GM23338 (cell line): ENCODE measurements around the gene LITAF. TPM values are rescaled to one million over a fixed set of nuclear protein-coding genes. Genes with fewer than 3 reads are reported as not detected.

Experiments
- ATAC-seq: fragments of 200-7000 bp; cut with Tn5 transposase; 3 replicates; pipeline ENCODE4 v1.9.1; 2020
- DNase-seq: peaks from one replicate; pipeline ENCODE4 v3.0.0-alpha.2; 2015; ENCODE audit warnings: low spot score
- H2AFZ ChIP-seq: fragments of 200-600 bp; sonication (generic); 2 replicates; pipeline ENCODE4 v1.8.0; 2016; ENCODE audit warnings: antibody characterized with exemption, mild to moderate bottlenecking, moderate library complexity
- H3F3A ChIP-seq: fragments of 200-600 bp; sonication (generic); replicated peaks from 2 replicates; pipeline ENCODE4 v1.8.0; 2017; ENCODE audit warnings: antibody characterized with exemption, mixed run types, low read depth
- H3K27ac ChIP-seq: fragments of 200-600 bp; sonication (generic); 2 replicates; pipeline ENCODE4 v1.6.1; 2016; ENCODE audit warnings: low read depth
- H3K27me3 ChIP-seq: fragments of 200-600 bp; sonication (generic); 2 replicates; pipeline ENCODE4 v1.8.0; 2016; ENCODE audit warnings: mild to moderate bottlenecking, mixed run types, moderate library complexity; ENCODE audit not compliant: insufficient read depth
- H3K36me3 ChIP-seq: fragments of 200-600 bp; sonication (generic); 2 replicates; pipeline ENCODE4 v1.8.0; 2016; ENCODE audit warnings: mild to moderate bottlenecking; ENCODE audit not compliant: insufficient read depth
- H3K4me1 ChIP-seq: fragments of 200-600 bp; sonication (generic); 2 replicates; pipeline ENCODE4 v1.8.0; 2016; ENCODE audit warnings: mild to moderate bottlenecking, moderate library complexity; ENCODE audit not compliant: insufficient read depth
- H3K4me2 ChIP-seq: fragments of 200-600 bp; sonication (generic); 2 replicates; pipeline ENCODE4 v1.7.1; 2017; ENCODE audit warnings: mixed run types
- H3K4me3 ChIP-seq: fragments of 200-600 bp; sonication (generic); 2 replicates; pipeline ENCODE4 v1.6.1; 2016; ENCODE audit warnings: mixed run types
- H3K79me2 ChIP-seq: fragments of 200-600 bp; sonication (generic); replicated peaks from 2 replicates; pipeline ENCODE4 v1.8.0; 2017; ENCODE audit warnings: mild to moderate bottlenecking; ENCODE audit not compliant: insufficient read depth
- H3K9me2 ChIP-seq: fragments of 200-600 bp; sonication (generic); 2 replicates; pipeline ENCODE4 v1.8.0; 2017; ENCODE audit not compliant: insufficient read depth
- H4K20me1 ChIP-seq: fragments of 200-600 bp; sonication (generic); replicated peaks from 2 replicates; pipeline ENCODE4 v1.8.0; 2017; ENCODE audit warnings: mild to moderate bottlenecking; ENCODE audit not compliant: insufficient read depth
- H3K27ac Mint-ChIP-seq: 2 replicates; pipeline ENCODE4 v1.8.0; 2020; ENCODE audit warnings: inconsistent platforms, mild to moderate bottlenecking, moderate library complexity, mixed read lengths
- H3K27me3 Mint-ChIP-seq: 3 replicates; pipeline ENCODE4 v1.8.0; 2022; ENCODE audit warnings: low read depth, mild to moderate bottlenecking, moderate library complexity, mixed read lengths, inconsistent platforms; ENCODE audit not compliant: insufficient read depth, poor library complexity
- H3K36me3 Mint-ChIP-seq: 3 replicates; pipeline ENCODE4 v1.8.0; 2021; ENCODE audit warnings: low read depth, mild to moderate bottlenecking, inconsistent platforms, moderate library complexity, mixed read lengths
- H3K4me1 Mint-ChIP-seq: 3 replicates; pipeline ENCODE4 v1.8.0; 2020; ENCODE audit warnings: mild to moderate bottlenecking, inconsistent platforms, mixed read lengths
- H3K4me3 Mint-ChIP-seq: 3 replicates; pipeline ENCODE4 v1.8.0; 2021; ENCODE audit warnings: moderate library complexity, mild to moderate bottlenecking, inconsistent platforms, mixed read lengths
- H3K9me3 Mint-ChIP-seq: 3 replicates; pipeline ENCODE4 v1.8.0; 2020; ENCODE audit warnings: moderate library complexity, mild to moderate bottlenecking, inconsistent platforms, mixed read lengths
- EZH2 ChIP-seq: fragments of 200-600 bp; sonication (generic); IDR thresholded peaks from one replicate; pipeline ENCODE4 v1.8.0; 2017; ENCODE audit warnings: antibody characterized with exemption, mild to moderate bottlenecking, low read depth; ENCODE audit not compliant: unreplicated experiment
- POLR2AphosphoS5 ChIP-seq: IDR thresholded peaks from 2 replicates; pipeline ENCODE4 v1.6.1; 2016; ENCODE audit warnings: antibody characterized with exemption, low read depth
- STAT1 ChIP-seq: IDR thresholded peaks from one replicate; pipeline ENCODE4 v1.6.1; 2016; ENCODE audit warnings: antibody characterized with exemption; ENCODE audit not compliant: unreplicated experiment
- ZNF114 ChIP-seq: fragments of 250-450 bp; sonication (Bioruptor Pico); IDR thresholded peaks from 2 replicates; pipeline ENCODE4 v1.5.0; 2020; ENCODE audit warnings: mild to moderate bottlenecking, moderate library complexity
- ZNF331 ChIP-seq: fragments of 250-450 bp; sonication (Bioruptor Pico); IDR thresholded peaks from 2 replicates; pipeline ENCODE4 v1.5.0; 2020; ENCODE audit warnings: low read depth, mild to moderate bottlenecking, moderate library complexity
- polyA plus RNA-seq: library from polyadenylated mRNA; unstranded; fragments of >200 nt; fragmentation: Nextera tagmentation; extraction: Ambion mirVana; gene quantifications from 2 replicates; pipeline ENCODE4 v1.2.1, GENCODE V29; 2016
- total RNA-seq: library from RNA; depleted of rRNA; stranded (reverse); fragments of >200 nt; shearing (Covaris generic); gene quantifications from 2 replicates; pipeline ENCODE4 v1.2.3, GENCODE V29; 2014
- TF ChIP-seq, protein P1 (sequence below): fragments of 250-450 bp; sonication (Bioruptor Pico); IDR thresholded peaks from 2 replicates; pipeline ENCODE4 v1.5.0; 2020; ENCODE audit warnings: mild to moderate bottlenecking, moderate library complexity
- TF ChIP-seq, protein P2 (sequence below): IDR thresholded peaks from one replicate; pipeline ENCODE4 v1.6.1; 2018; ENCODE audit warnings: antibody characterized with exemption; ENCODE audit not compliant: unreplicated experiment
- TF ChIP-seq, protein P3 (sequence below): IDR thresholded peaks from 2 replicates; pipeline ENCODE4 v1.6.1; 2016; ENCODE audit warnings: antibody characterized with exemption

Gene LITAF
- total and polyA plus RNA-seq, 2 experiments from 2014 or later = 131 to 158 TPM

DNA sequence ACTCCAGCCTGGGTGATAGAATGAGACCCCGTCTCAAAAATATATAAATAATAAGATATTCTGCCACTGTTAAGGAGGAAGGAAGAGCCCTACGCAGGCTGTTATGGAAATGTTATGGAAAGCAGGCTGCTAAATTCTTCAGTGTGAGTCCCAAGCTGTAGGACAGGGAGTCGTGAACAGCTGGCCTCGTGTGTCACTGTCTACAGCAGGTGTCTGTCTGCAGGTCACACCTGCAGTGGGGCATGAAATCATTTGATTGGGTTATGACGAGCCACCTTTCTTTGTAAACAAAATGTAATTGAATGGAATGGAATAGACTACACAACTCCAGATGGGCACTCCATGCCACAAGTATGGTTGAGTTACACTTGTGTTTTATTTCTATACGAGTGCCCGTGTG is 15.6 kb upstream of the LITAF start:
- no peaks in the 10 kb centered on the region for H3K9me2 ChIP-seq
- Mint-ChIP-seq H3K27ac (no peak overlapping the region), H3K4me1 (peaks cover 23% of the 10 kb centered on the region), H3K9me3 (peaks cover 6% of the 10 kb centered on the region; the same call in 1 of the 3 replicates), H3K36me3 (no peaks in the 10 kb centered on the region), H3K4me3 (no peak overlapping the region), H3K27me3 (peaks cover 21% of the 10 kb centered on the region)
- H2AFZ ChIP-seq = no peak overlapping the region
- H3K4me3 ChIP-seq = no peak overlapping the region
- H3K27me3 ChIP-seq = no peaks in the 10 kb centered on the region
- no peak for TF ChIP-seq ZNF331 (CRISPR knock-in tag)
- TF ChIP-seq, protein P1, sequence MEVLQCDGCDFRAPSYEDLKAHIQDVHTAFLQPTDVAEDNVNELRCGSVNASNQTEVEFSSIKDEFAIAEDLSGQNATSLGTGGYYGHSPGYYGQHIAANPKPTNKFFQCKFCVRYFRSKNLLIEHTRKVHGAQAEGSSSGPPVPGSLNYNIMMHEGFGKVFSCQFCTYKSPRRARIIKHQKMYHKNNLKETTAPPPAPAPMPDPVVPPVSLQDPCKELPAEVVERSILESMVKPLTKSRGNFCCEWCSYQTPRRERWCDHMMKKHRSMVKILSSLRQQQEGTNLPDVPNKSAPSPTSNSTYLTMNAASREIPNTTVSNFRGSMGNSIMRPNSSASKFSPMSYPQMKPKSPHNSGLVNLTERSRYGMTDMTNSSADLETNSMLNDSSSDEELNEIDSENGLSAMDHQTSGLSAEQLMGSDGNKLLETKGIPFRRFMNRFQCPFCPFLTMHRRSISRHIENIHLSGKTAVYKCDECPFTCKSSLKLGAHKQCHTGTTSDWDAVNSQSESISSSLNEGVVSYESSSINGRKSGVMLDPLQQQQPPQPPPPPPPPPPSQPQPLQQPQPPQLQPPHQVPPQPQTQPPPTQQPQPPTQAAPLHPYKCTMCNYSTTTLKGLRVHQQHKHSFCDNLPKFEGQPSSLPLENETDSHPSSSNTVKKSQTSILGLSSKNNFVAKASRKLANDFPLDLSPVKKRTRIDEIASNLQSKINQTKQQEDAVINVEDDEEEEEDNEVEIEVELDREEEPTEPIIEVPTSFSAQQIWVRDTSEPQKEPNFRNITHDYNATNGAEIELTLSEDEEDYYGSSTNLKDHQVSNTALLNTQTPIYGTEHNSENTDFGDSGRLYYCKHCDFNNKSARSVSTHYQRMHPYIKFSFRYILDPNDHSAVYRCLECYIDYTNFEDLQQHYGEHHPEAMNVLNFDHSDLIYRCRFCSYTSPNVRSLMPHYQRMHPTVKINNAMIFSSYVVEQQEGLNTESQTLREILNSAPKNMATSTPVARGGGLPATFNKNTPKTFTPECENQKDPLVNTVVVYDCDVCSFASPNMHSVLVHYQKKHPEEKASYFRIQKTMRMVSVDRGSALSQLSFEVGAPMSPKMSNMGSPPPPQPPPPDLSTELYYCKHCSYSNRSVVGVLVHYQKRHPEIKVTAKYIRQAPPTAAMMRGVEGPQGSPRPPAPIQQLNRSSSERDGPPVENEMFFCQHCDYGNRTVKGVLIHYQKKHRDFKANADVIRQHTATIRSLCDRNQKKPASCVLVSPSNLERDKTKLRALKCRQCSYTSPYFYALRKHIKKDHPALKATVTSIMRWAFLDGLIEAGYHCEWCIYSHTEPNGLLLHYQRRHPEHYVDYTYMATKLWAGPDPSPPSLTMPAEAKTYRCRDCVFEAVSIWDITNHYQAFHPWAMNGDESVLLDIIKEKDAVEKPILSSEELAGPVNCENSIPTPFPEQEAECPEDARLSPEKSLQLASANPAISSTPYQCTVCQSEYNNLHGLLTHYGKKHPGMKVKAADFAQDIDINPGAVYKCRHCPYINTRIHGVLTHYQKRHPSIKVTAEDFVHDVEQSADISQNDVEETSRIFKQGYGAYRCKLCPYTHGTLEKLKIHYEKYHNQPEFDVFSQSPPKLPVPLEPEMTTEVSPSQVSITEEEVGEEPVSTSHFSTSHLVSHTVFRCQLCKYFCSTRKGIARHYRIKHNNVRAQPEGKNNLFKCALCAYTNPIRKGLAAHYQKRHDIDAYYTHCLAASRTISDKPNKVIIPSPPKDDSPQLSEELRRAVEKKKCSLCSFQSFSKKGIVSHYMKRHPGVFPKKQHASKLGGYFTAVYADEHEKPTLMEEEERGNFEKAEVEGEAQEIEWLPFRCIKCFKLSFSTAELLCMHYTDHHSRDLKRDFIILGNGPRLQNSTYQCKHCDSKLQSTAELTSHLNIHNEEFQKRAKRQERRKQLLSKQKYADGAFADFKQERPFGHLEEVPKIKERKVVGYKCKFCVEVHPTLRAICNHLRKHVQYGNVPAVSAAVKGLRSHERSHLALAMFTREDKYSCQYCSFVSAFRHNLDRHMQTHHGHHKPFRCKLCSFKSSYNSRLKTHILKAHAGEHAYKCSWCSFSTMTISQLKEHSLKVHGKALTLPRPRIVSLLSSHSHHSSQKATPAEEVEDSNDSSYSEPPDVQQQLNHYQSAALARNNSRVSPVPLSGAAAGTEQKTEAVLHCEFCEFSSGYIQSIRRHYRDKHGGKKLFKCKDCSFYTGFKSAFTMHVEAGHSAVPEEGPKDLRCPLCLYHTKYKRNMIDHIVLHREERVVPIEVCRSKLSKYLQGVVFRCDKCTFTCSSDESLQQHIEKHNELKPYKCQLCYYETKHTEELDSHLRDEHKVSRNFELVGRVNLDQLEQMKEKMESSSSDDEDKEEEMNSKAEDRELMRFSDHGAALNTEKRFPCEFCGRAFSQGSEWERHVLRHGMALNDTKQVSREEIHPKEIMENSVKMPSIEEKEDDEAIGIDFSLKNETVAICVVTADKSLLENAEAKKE (CRISPR knock-in tag) = no peak
- no peak for TF ChIP-seq ZNF114
- H3K27ac ChIP-seq = no peak overlapping the region
- peaks cover 9% of the 10 kb centered on the region for H3F3A ChIP-seq
- no peak overlapping the region for H3K4me2 ChIP-seq
- ATAC-seq (no peak), DNase-seq (no peak)
- peaks cover 31% of the 10 kb centered on the region for H3K4me1 ChIP-seq
- no peaks in the 10 kb centered on the region for H3K36me3 ChIP-seq
- no peaks in the 10 kb centered on the region for H3K79me2 ChIP-seq
- no peaks in the 10 kb centered on the region for H4K20me1 ChIP-seq

DNA sequence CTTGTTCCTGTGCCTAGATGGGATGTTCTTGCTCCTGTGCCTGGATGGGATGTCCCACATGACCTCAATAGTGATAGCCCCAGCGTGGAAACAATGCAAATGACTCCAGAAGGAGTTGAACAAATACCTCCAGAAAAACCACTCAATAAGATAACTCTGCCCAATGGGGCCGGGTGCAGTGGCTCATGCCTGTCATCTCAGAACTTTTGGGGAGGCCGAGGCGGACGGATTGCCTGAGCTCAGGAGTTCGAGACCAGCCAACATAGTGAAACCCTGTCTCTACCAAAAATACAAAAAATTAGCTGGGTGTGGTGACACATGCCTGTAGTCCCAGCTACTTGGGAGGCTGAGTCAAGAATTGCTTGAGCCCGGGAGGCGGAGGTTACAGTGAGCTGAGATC is 15.2 kb upstream of the LITAF start:
- Histone ChIP-seq H3K4me2 (no peak overlapping the region), H2AFZ (no peak overlapping the region), H3K27ac (no peak overlapping the region), H3K4me3 (no peak overlapping the region), H3K27me3 (no peaks in the 10 kb centered on the region), H4K20me1 (no peaks in the 10 kb centered on the region), H3K36me3 (no peaks in the 10 kb centered on the region), H3K9me2 (no peaks in the 10 kb centered on the region), H3K4me1 (peaks cover 35% of the 10 kb centered on the region), H3K79me2 (no peaks in the 10 kb centered on the region), H3F3A (peaks cover 11% of the 10 kb centered on the region)
- H3K27ac Mint-ChIP-seq = no peak overlapping the region
- peaks cover 6% of the 10 kb centered on the region; the same call in 1 of the 3 replicates for H3K9me3 Mint-ChIP-seq
- DNase-seq (no peak), ATAC-seq (no peak)
- no peak overlapping the region for H3K4me3 Mint-ChIP-seq
- peaks cover 21% of the 10 kb centered on the region for H3K27me3 Mint-ChIP-seq
- H3K36me3 Mint-ChIP-seq = no peaks in the 10 kb centered on the region
- H3K4me1 Mint-ChIP-seq = peaks cover 26% of the 10 kb centered on the region
- TF ChIP-seq POLR2AphosphoS5 (no peak), ZNF114 (no peak), STAT1 (no peak), EZH2 (no peak)
- TF ChIP-seq, protein P2, sequence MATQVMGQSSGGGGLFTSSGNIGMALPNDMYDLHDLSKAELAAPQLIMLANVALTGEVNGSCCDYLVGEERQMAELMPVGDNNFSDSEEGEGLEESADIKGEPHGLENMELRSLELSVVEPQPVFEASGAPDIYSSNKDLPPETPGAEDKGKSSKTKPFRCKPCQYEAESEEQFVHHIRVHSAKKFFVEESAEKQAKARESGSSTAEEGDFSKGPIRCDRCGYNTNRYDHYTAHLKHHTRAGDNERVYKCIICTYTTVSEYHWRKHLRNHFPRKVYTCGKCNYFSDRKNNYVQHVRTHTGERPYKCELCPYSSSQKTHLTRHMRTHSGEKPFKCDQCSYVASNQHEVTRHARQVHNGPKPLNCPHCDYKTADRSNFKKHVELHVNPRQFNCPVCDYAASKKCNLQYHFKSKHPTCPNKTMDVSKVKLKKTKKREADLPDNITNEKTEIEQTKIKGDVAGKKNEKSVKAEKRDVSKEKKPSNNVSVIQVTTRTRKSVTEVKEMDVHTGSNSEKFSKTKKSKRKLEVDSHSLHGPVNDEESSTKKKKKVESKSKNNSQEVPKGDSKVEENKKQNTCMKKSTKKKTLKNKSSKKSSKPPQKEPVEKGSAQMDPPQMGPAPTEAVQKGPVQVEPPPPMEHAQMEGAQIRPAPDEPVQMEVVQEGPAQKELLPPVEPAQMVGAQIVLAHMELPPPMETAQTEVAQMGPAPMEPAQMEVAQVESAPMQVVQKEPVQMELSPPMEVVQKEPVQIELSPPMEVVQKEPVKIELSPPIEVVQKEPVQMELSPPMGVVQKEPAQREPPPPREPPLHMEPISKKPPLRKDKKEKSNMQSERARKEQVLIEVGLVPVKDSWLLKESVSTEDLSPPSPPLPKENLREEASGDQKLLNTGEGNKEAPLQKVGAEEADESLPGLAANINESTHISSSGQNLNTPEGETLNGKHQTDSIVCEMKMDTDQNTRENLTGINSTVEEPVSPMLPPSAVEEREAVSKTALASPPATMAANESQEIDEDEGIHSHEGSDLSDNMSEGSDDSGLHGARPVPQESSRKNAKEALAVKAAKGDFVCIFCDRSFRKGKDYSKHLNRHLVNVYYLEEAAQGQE = no peak
- TF ChIP-seq, protein P3, sequence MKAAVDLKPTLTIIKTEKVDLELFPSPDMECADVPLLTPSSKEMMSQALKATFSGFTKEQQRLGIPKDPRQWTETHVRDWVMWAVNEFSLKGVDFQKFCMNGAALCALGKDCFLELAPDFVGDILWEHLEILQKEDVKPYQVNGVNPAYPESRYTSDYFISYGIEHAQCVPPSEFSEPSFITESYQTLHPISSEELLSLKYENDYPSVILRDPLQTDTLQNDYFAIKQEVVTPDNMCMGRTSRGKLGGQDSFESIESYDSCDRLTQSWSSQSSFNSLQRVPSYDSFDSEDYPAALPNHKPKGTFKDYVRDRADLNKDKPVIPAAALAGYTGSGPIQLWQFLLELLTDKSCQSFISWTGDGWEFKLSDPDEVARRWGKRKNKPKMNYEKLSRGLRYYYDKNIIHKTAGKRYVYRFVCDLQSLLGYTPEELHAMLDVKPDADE = no peak
